ENCODE measurements around the gene S100A3.

Gene S100A3

DNA sequence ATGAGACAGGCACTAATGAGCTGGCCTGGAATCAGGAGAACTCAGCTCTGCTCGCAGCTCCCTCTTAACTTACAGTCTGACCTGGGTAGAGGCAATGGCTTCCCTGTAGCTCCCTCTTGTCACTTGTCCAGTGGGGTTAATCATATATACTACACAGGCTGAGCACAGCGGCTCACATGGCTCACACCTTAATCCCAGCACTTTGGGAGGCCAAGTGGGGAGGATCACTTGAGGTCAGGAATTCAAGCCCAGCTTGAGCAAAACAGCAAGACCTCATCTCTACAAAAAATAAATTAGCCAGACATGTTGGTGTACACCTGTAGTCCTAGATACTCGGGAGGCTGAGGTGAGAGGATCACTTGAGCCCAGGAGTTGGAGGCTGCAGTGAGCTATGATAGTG lies 17.4 kb downstream of the S100A3 start:
- Histone ChIP-seq H3K9ac (ENCODE audit: low read depth, low read length) (no peak overlapping the region), H3K9me3 (ENCODE audit: insufficient read depth, low read length, severe bottlenecking) (no peaks in the 10 kb centered on the region), H3K27me3 (ENCODE audit: insufficient read depth, low read length, poor library complexity) (peaks cover 2% of the 10 kb centered on the region), H3K79me2 (ENCODE audit: insufficient read depth, low read length) (no peaks in the 10 kb centered on the region), H3K36me3 (ENCODE audit: insufficient read depth, low read length) (no peaks in the 10 kb centered on the region), H3K4me3 (ENCODE audit: low read depth in 1 of 2, low read length in 2 of 2) (no peak overlapping the region), H2AFZ (ENCODE audit: low read depth, low read length) (no peak overlapping the region), H3K27ac (ENCODE audit: low read length) (0 out of 2 replicates have a peak overlapping the region, but pooled peaks have one; percentile 11), H3K4me2 (ENCODE audit: insufficient read depth, low read length) (no peak overlapping the region), H4K20me1 (ENCODE audit: insufficient read depth, low read length) (no peaks in the 10 kb centered on the region), H3K4me1 (ENCODE audit: insufficient read depth, low read length) (peaks cover 13% of the 10 kb centered on the region)
- ATAC-seq (ENCODE audit: insufficient read depth, low read depth) (no peak), DNase-seq (no peak)
- no peak for TF ChIP-seq EZH2 (IDR thresholded peaks at IDR 0.05; ENCODE audit: borderline replicate concordance, low read depth, low read length, severe bottlenecking)
- TF ChIP-seq, protein P1, sequence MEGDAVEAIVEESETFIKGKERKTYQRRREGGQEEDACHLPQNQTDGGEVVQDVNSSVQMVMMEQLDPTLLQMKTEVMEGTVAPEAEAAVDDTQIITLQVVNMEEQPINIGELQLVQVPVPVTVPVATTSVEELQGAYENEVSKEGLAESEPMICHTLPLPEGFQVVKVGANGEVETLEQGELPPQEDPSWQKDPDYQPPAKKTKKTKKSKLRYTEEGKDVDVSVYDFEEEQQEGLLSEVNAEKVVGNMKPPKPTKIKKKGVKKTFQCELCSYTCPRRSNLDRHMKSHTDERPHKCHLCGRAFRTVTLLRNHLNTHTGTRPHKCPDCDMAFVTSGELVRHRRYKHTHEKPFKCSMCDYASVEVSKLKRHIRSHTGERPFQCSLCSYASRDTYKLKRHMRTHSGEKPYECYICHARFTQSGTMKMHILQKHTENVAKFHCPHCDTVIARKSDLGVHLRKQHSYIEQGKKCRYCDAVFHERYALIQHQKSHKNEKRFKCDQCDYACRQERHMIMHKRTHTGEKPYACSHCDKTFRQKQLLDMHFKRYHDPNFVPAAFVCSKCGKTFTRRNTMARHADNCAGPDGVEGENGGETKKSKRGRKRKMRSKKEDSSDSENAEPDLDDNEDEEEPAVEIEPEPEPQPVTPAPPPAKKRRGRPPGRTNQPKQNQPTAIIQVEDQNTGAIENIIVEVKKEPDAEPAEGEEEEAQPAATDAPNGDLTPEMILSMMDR (IDR thresholded peaks at IDR 0.05; ENCODE audit: borderline replicate concordance, extremely low read depth, low read length, poor library complexity, severe bottlenecking): no peak

DNA sequence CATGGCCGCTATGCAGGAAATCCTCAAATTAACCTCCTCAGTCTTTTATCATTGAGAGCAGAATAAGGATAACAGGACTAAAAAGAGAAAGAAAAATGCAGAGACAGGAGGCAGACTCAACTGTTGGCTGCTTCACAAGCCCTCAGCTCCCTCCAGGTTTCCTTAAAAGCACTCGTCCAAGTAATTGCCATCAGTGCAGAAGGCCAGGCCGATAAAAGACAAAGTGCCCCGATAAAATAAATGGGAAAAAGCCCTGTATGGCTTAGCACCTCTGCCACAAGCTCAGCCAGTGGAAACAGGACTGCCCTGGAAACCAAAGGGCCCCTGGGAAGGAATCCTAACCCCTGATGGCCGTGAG lies 21.4 kb downstream of the S100A3 start:
- Histone ChIP-seq H3K27me3 (ENCODE audit: insufficient read depth, low read length, poor library complexity) (peaks cover 5% of the 10 kb centered on the region), H3K4me2 (ENCODE audit: insufficient read depth, low read length) (no peak overlapping the region), H3K4me1 (ENCODE audit: insufficient read depth, low read length) (peaks cover 13% of the 10 kb centered on the region), H4K20me1 (ENCODE audit: insufficient read depth, low read length) (no peaks in the 10 kb centered on the region), H2AFZ (ENCODE audit: low read depth, low read length) (no peak overlapping the region), H3K9ac (ENCODE audit: low read depth, low read length) (no peak overlapping the region), H3K4me3 (ENCODE audit: low read depth in 1 of 2, low read length in 2 of 2) (no peak overlapping the region), H3K79me2 (ENCODE audit: insufficient read depth, low read length) (no peaks in the 10 kb centered on the region), H3K36me3 (ENCODE audit: insufficient read depth, low read length) (no peaks in the 10 kb centered on the region), H3K9me3 (ENCODE audit: insufficient read depth, low read length, severe bottlenecking) (no peaks in the 10 kb centered on the region), H3K27ac (ENCODE audit: low read length) (no peak overlapping the region)
- ATAC-seq (ENCODE audit: insufficient read depth, low read depth) (no peak), DNase-seq (no peak)
- TF ChIP-seq EZH2 (IDR thresholded peaks at IDR 0.05; ENCODE audit: borderline replicate concordance, low read depth, low read length, severe bottlenecking): no peak
- TF ChIP-seq, protein P1 (IDR thresholded peaks at IDR 0.05; ENCODE audit: borderline replicate concordance, extremely low read depth, low read length, poor library complexity, severe bottlenecking): no peak

DNA sequence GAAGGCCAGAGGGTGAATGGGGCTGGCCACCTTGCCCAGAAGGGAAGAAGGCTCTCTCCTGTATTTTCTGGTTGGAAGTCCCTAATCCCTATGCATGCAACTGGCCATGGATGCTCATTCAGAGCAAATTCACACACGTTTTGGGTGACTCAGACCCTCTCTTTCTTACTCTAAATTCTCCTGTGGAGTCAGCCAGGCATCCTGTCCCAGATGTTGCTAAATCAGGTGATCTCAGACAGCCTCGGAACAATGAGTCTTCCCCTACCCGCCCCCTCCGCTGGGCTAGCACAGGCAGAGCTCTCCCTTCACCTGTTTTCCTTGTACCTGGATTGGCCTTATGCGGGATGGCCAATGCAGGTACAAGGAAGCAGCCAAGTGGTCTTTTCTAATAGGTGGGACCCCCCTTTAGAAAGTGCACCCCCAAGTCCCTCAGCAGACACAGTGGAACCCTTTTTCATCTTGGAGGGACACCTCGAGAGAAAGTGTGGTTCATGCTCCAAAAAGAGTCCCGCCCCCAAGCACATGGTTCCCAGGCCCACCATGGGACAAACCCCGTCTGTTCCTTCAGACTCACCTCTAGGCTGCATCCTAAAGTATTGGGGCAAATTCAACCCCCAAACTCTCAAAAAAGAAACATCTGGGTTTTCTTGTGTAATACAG lies 21.9 kb downstream of the S100A3 start:
- Histone ChIP-seq H3K9me3 (ENCODE audit: insufficient read depth, low read length, severe bottlenecking) (no peaks in the 10 kb centered on the region), H3K9ac (ENCODE audit: low read depth, low read length) (no peak overlapping the region), H3K27ac (ENCODE audit: low read length) (no peak overlapping the region), H3K4me1 (ENCODE audit: insufficient read depth, low read length) (peaks cover 8% of the 10 kb centered on the region), H3K36me3 (ENCODE audit: insufficient read depth, low read length) (no peaks in the 10 kb centered on the region), H2AFZ (ENCODE audit: low read depth, low read length) (no peak overlapping the region), H3K79me2 (ENCODE audit: insufficient read depth, low read length) (no peaks in the 10 kb centered on the region), H3K27me3 (ENCODE audit: insufficient read depth, low read length, poor library complexity) (peaks cover 5% of the 10 kb centered on the region), H3K4me3 (ENCODE audit: low read depth in 1 of 2, low read length in 2 of 2) (no peak overlapping the region), H4K20me1 (ENCODE audit: insufficient read depth, low read length) (no peaks in the 10 kb centered on the region), H3K4me2 (ENCODE audit: insufficient read depth, low read length) (no peak overlapping the region)
- ATAC-seq (ENCODE audit: insufficient read depth, low read depth) (no peak), DNase-seq (no peak)
- TF ChIP-seq, protein P1 (IDR thresholded peaks at IDR 0.05; ENCODE audit: borderline replicate concordance, extremely low read depth, low read length, poor library complexity, severe bottlenecking): no peak
- no peak for TF ChIP-seq EZH2 (IDR thresholded peaks at IDR 0.05; ENCODE audit: borderline replicate concordance, low read depth, low read length, severe bottlenecking)

Measured in DND-41 (cell line).